ENCODE results near the gene RASL11B. TPM values are rescaled to one million over a fixed set of nuclear protein-coding genes. Genes with fewer than 3 reads are reported as not detected.

Gene RASL11B
- polyA plus RNA-seq, 6 donors from 2014 or later, result 0.19 to 1.6 TPM; not detected in 4

DNA sequence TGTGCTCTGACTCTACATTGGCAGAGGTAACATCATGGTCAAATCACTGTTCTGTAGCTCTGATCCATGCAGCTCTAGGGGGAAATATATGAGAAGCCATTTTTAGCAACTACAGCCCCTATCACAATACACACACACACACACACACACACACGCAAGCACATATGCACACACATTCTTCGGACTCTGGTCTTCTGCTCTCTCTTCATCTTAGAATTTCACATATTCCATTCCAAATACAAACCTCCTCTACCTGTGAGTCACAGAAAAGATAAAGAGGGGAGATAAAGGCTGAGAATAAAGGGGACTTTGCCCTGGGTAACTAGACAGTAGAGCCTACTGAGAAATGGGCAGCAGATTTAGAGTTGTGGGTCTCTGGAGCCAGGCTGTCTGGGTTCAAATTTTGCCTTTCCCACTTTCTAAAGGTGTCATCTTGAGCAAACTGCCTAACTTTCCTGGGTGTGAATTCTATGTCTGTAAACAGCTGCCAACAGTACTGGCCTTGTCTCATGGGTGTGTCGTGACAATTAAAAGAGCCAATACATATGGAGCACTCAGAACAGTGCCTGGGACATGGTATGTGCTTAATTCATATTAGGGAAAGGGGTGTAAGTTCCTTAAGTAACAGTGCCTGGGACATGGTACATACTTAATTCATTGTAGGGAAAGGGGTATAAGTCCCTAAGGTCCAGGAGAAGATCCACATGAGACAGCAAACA lies 11.6 kb upstream of the RASL11B start:
- Mint-ChIP-seq H3K9me3 (no peaks in the 10 kb centered on the region), H3K4me1 (no peaks in the 10 kb centered on the region), H3K36me3 (no peaks in the 10 kb centered on the region)

DNA sequence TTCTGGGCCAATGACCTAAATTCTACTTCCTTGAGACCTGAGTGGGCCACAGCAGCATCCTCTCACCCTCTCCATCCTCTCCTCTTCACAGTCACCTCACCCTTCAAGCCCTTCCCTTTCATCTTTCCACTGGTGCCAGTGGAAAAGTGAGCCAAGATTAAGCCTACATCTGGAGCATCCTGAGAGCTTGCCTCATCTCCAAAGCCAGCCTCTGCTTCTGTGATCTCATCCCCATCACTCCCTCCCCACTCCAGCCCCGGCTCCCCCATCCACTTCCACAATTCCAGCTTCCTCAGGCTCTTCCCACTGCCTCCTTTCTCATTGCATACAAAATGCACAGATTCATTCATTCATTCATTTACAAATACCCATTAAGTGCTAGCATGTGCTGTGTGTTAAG lies 10.1 kb upstream of the RASL11B start:
- Mint-ChIP-seq H3K4me3 (no peak overlapping the region), H3K36me3 (peaks cover 0 to under 1% of the 10 kb centered on the region in 2 donors), H3K9me3 (peaks cover 0 to 2% (median 0%) of the 10 kb centered on the region in 7 donors), H3K27ac (peak overlapping the region in 1 of 6 donors; percentile 16), H3K27me3 (peaks cover 5 to 12% (median 6%) of the 10 kb centered on the region in 3 donors), H3K4me1 (no peaks in the 10 kb centered on the region)
- DNase-seq (no peak), ATAC-seq (ENCODE audit: low read depth in 2 of 2) (no peak)

More for the DNA sequence above, 11.6 kb upstream of the RASL11B start:
- Mint-ChIP-seq H3K4me3 (no peak overlapping the region), H3K27ac (no peak overlapping the region), H3K27me3 (no peaks in the 10 kb centered on the region)
- no peak for ATAC-seq (ENCODE audit: low read depth in 2 of 2)
- no peak for DNase-seq

DNA sequence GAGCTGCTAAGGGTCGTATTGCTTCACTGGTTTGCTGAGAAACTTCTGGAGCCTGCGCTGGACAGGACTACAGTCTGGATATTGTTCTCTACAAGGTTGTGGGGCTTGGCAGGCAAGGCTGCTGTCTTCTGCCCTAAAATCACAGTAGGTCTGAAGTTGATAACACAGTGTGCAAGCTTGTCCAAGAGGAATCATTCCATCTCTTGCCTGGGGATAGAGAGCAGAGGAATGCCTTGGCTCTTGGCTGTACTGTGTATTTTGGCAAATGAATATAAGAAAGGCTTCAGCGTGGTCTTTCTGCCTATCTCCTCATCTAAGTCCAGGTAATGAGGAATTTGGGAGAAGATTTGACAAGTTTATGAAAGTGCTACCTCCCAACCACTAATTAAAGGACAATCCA lies 9.4 kb upstream of the RASL11B start:
- ATAC-seq (ENCODE audit: low read depth in 2 of 2) (no peak), DNase-seq (no peak)
- no peak overlapping the region for H3K4me3 Mint-ChIP-seq
- peak overlapping the region in 1 of 6 donors; percentile 16 for H3K27ac Mint-ChIP-seq
- H3K4me1 Mint-ChIP-seq, result no peaks in the 10 kb centered on the region
- peaks cover 0 to 7% of the 10 kb centered on the region in 2 donors for H3K36me3 Mint-ChIP-seq
- H3K9me3 Mint-ChIP-seq, result peaks cover 0 to 8% (median 2%) of the 10 kb centered on the region in 7 donors
- peaks cover 6 to 18% (median 8%) of the 10 kb centered on the region in 3 donors for H3K27me3 Mint-ChIP-seq

DNA sequence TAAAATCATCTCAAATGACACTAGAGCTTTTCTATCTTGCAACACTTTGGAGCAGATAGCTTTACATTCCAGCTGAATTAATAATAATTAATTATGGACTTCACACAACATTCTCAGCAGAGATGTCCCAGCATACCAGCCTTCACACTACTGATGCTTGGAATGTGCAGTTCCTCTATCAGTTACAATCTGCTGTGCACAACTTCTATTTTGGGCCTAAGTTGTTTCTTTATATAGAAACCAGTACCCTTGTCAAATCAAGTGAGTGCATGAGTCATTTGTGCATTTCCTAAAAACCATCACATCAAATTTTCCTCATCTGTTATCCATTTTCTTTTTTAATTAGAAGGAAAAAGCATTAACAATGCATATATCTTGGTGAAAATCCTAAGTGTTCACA lies 8.8 kb upstream of the RASL11B start:
- peaks cover 6 to 18% (median 13%) of the 10 kb centered on the region in 3 donors for H3K27me3 Mint-ChIP-seq
- H3K9me3 Mint-ChIP-seq, result peaks cover 0 to 14% (median 6%) of the 10 kb centered on the region in 7 donors
- no peaks in the 10 kb centered on the region for H3K4me1 Mint-ChIP-seq
- ATAC-seq (ENCODE audit: low read depth in 2 of 2) (no peak), DNase-seq (no peak)
- H3K4me3 Mint-ChIP-seq, result no peak overlapping the region
- H3K27ac Mint-ChIP-seq, result no peak overlapping the region
- H3K36me3 Mint-ChIP-seq, result peaks cover 0 to 12% of the 10 kb centered on the region in 2 donors

DNA sequence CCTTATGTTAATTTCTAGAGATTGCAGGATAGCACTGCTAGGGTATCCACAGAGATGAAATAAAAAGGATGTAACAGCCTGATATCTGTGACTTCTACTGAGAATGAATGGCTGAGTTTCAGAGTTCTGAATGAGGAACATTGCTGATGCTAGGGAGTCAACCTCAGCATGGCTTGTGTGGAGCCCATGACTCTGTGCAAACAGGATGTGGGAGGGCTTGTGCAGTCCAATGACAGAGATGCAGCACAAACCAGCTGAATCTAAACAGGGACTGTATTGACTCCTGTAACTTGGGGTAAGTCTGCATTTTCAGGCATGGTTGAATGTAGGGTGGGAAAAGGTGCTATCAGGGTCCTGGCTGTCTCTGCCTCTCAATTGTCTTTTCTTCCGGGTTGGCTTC lies 5.3 kb upstream of the RASL11B start:
- Mint-ChIP-seq H3K4me1 (peaks cover 0 to 11% (median 6%) of the 10 kb centered on the region in 3 donors), H3K27me3 (peaks cover 27 to 48% (median 41%) of the 10 kb centered on the region in 3 donors), H3K4me3 (no peak overlapping the region), H3K36me3 (peaks cover 0 to 17% of the 10 kb centered on the region in 2 donors), H3K9me3 (peaks cover 0 to 20% (median 6%) of the 10 kb centered on the region in 7 donors), H3K27ac (no peak overlapping the region)
- ATAC-seq (ENCODE audit: low read depth in 2 of 2), result no peak
- DNase-seq, result no peak

DNA sequence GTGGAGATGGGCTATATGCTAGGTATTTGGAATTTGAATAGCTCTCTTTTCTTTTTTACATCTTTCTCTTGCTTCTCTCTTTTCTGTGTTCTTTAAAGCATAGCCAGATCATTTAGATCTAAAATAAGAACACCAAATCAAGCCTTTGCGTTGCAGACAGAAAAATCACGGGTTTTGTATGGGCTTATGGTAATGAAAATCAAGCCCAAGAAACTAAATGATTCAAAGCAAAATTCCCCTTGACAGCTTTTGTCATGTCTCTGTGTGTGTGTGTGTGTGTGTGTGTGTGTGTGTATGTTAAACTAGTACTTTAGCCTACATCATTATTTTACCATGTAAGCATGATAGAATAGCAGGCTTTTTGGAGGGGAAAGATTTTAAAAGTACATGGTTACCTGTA lies 1.8 kb upstream of the RASL11B start:
- ATAC-seq (ENCODE audit: low read depth in 2 of 2) (no peak), DNase-seq (no peak)
- peaks cover 27 to 56% (median 53%) of the 10 kb centered on the region in 3 donors for H3K27me3 Mint-ChIP-seq
- peaks cover 0 to 20% (median 6%) of the 10 kb centered on the region in 7 donors for H3K9me3 Mint-ChIP-seq
- peak overlapping the region in 2 of 8 donors; percentile 81 to 84 for H3K4me3 Mint-ChIP-seq
- H3K4me1 Mint-ChIP-seq, result peaks cover 0 to 12% (median 11%) of the 10 kb centered on the region in 3 donors
- peaks cover 0 to 17% of the 10 kb centered on the region in 2 donors for H3K36me3 Mint-ChIP-seq
- no peak overlapping the region for H3K27ac Mint-ChIP-seq

DNA sequence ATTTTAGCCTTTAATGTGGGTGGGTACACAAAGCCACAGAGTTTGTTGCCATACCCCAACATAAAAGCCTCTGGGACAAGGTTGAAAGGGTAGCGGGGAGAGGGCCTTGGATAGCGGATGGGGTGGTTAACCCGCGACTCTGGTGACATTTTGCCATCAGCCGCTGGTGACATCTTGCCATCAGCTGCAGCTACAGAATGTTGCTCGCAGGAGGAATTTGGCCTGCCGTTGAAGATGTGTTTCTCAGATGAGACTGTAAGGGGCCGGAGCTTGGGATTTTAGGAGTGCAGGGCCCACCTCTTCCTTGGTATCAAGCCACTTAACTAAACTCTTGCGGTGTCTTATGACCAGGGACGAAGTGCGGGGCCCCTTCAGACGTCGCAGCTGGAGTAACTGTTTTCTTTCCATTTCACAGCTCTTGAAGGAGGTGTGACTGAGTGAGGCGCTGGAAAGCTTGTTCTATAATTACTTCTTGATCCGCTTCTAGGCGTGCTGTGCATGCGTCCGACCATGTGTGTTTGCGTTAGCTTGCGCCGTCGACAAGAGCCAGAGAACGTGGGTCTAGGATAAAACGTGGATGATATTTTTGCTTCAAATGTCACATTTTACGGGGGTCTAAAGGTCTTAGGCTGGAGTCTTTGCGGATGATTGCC lies 820 bp upstream of the RASL11B start:
- H3K27me3 Mint-ChIP-seq, result peaks cover 27 to 53% (median 52%) of the 10 kb centered on the region in 3 donors
- H3K4me1 Mint-ChIP-seq, result peaks cover 0 to 12% (median 11%) of the 10 kb centered on the region in 3 donors

DNA sequence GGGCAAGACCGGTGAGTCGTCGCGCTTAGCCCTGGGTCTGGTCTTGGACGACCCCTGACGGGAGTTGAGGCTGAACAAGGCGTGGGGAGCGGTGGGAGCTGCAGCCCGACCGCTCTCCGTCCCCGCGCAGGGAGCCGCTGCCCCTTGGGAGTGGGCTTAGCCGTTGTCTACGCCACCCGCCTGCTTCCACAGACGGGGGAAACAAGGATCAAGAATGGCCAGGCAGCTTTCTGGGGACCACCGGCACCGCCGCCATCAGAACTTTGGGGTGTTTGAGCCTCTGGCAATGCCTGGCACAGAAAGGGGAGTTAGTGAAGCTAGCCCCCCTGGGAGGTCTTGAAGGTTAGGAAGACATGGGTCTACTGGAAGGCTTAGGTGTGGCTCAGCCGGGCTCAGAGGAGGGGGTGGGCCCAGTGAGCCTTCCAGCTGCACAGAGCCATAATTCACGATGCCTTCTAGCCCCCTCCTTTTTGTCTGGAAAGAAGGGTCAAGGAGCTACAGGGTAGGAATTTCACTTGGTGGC lies 583 bp downstream of the RASL11B start:
- no peak for DNase-seq
- Mint-ChIP-seq H3K27me3 (peaks cover 22 to 45% (median 38%) of the 10 kb centered on the region in 3 donors), H3K4me1 (peaks cover 0 to 12% (median 11%) of the 10 kb centered on the region in 3 donors), H3K4me3 (peak overlapping the region; percentile 74 to 91 (median 85)), H3K9me3 (peaks cover 0 to 12% (median 5%) of the 10 kb centered on the region in 7 donors), H3K36me3 (peaks cover 0 to 10% of the 10 kb centered on the region in 2 donors), H3K27ac (no peak overlapping the region)
- ATAC-seq (ENCODE audit: low read depth in 2 of 2), result no peak

More for the DNA sequence above, 820 bp upstream of the RASL11B start:
- DNase-seq, result no peak
- peak overlapping the region in 2 of 6 donors; percentile 25 to 44 for H3K27ac Mint-ChIP-seq
- no peak for ATAC-seq (ENCODE audit: low read depth in 2 of 2)
- peaks cover 0 to 20% (median 6%) of the 10 kb centered on the region in 7 donors for H3K9me3 Mint-ChIP-seq
- H3K36me3 Mint-ChIP-seq, result peaks cover 0 to 17% of the 10 kb centered on the region in 2 donors
- H3K4me3 Mint-ChIP-seq, result peak overlapping the region; percentile 74 to 91 (median 85)

DNA sequence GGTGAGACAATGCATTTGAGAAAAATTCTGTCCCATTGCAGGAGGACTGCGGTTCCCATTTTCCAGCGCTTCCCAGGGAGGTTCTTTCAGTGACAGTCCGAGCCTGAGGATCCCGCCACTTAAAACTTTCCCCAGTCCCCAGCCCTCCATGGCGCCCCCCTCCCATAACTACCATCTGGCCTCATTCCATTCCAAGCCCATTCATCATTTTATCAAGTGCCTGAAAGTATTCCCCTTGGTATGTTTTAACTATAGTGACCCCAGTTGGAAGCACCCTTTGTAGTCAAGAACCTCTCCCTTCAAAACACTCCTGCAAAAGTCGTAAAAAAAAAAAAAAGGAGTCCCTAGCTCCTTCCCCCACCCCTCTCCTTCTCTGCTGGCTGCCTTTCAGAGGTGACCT lies 1.2 kb downstream of the RASL11B start:
- DNase-seq (no peak), ATAC-seq (ENCODE audit: low read depth in 2 of 2) (no peak)
- H3K36me3 Mint-ChIP-seq, result peaks cover 0 to 5% of the 10 kb centered on the region in 2 donors
- H3K27ac Mint-ChIP-seq, result no peak overlapping the region
- H3K4me3 Mint-ChIP-seq, result peak overlapping the region; percentile 22 to 89 (median 79)
- peaks cover 0 to 12% (median 11%) of the 10 kb centered on the region in 3 donors for H3K4me1 Mint-ChIP-seq
- peaks cover 0 to 6% (median under 1%) of the 10 kb centered on the region in 7 donors for H3K9me3 Mint-ChIP-seq
- peaks cover 22 to 41% (median 37%) of the 10 kb centered on the region in 3 donors for H3K27me3 Mint-ChIP-seq

DNA sequence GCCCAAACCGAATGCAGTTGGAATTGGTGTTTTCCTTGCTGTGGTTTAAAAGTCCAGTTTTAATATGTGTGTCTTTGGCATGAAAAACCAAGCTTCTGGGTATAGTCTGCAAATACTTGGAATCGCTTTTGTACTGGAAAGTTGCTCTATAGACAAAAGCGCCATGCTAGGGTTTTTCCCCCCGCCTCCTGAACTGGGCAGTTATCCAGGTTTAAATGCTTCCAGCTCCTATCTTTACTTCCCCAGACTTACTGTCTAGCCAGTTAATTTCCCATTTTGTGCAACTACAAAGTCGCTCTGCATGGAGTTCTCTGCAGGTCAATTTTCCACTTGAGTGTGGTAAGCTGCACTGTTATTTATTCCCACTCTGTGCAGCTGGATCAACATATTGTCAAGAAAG lies 2.7 kb downstream of the RASL11B start:
- Mint-ChIP-seq H3K27ac (no peak overlapping the region), H3K4me1 (peaks cover 0 to 14% (median 11%) of the 10 kb centered on the region in 3 donors), H3K27me3 (peaks cover 13 to 28% (median 25%) of the 10 kb centered on the region in 3 donors), H3K4me3 (no peak overlapping the region), H3K36me3 (no peaks in the 10 kb centered on the region), H3K9me3 (no peaks in the 10 kb centered on the region)
- no peak for ATAC-seq (ENCODE audit: low read depth in 2 of 2)
- no peak for DNase-seq

DNA sequence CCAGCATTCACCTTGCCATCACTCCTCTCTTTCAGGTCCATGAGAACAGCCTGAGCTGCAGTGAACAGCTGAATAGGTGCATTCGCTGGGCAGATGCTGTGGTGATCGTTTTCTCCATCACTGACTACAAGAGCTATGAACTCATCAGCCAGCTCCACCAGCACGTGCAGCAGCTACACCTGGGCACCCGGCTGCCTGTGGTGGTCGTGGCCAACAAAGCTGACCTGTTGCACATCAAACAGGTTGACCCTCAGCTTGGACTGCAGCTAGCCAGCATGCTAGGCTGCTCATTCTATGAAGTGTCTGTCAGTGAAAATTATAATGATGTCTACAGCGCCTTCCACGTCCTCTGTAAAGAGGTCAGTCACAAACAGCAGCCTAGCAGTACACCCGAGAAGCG lies 3.2 kb downstream of the RASL11B start:
- H3K9me3 Mint-ChIP-seq, result no peaks in the 10 kb centered on the region
- no peak overlapping the region for H3K4me3 Mint-ChIP-seq
- ATAC-seq (ENCODE audit: low read depth in 2 of 2) (no peak), DNase-seq (no peak)
- peaks cover 0 to 14% (median 11%) of the 10 kb centered on the region in 3 donors for H3K4me1 Mint-ChIP-seq
- peaks cover 10 to 23% (median 20%) of the 10 kb centered on the region in 3 donors for H3K27me3 Mint-ChIP-seq
- no peak overlapping the region for H3K27ac Mint-ChIP-seq
- no peaks in the 10 kb centered on the region for H3K36me3 Mint-ChIP-seq

DNA sequence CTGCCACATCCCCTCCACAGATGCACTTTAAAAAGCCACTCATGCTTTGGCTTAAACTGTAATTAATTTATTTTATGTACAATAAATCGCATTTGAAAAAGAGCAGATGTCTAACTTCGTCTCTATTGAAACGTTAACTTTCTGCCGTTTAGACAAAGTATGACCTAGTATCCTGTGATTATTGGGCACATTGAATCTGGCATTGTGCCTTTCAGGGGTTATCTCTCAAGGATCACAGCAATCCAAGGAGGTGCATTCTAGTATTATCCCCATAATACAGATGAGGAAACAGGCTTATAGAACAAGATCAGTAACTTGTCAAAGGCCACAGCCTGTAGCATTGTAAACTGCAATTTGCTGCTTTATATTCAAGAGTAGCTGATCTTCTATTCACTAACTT lies 4.6 kb downstream of the RASL11B start:
- Mint-ChIP-seq H3K9me3 (no peaks in the 10 kb centered on the region), H3K4me1 (peaks cover 0 to 8% (median under 1%) of the 10 kb centered on the region in 3 donors), H3K27ac (no peak overlapping the region), H3K36me3 (peaks cover 0 to 11% of the 10 kb centered on the region in 2 donors), H3K4me3 (peak overlapping the region in 1 of 8 donors; percentile 56), H3K27me3 (peaks cover under 1 to 12% (median 8%) of the 10 kb centered on the region in 3 donors)
- ATAC-seq (ENCODE audit: low read depth in 2 of 2) (no peak), DNase-seq (no peak)

DNA sequence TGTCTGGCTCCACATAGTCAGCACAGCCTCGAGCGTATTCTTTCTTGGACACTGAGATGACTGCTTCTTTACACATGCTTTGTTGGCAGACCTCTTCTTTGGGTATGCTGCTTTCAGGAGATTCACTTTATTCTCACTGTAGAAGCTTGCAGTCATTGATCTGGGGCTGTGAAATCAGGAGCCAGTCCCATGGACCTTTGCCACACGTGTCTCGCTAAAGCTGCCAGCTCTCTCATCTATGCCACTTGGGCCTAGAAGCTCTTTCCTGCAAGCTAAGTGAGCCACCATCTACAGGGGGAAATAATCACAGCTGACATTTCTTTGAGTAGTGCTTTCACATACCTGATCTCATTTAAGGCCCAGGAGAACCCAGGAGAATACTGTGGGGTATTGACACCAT lies 5.0 kb downstream of the RASL11B start:
- no peaks in the 10 kb centered on the region for H3K9me3 Mint-ChIP-seq

More for the DNA sequence above, 5.0 kb downstream of the RASL11B start:
- Mint-ChIP-seq H3K4me1 (peaks cover 0 to 8% (median 0%) of the 10 kb centered on the region in 3 donors), H3K27me3 (peaks cover 0 to 12% (median 8%) of the 10 kb centered on the region in 3 donors), H3K36me3 (peaks cover 1 to 13% of the 10 kb centered on the region in 2 donors), H3K27ac (no peak overlapping the region), H3K4me3 (no peak overlapping the region)
- ATAC-seq (ENCODE audit: low read depth in 2 of 2) (no peak), DNase-seq (no peak)
